ENCODE measurements around the gene ZNF268. TPM values are rescaled to one million over a fixed set of nuclear protein-coding genes. Genes with fewer than 3 reads are reported as not detected.

The ZNF268 gene
- total and polyA plus RNA-seq, 2 of the 13 experiments (the other 11 are each of a cell fraction or from before 2014, with no cell fraction given): 7.6 to 31.3 TPM

GRCh38 chr12:133181238-133181959 is at the start of gene ZNF268 (continued):
- TF ChIP-seq ZNF597 (CRISPR knock-in tag; IDR thresholded peaks at IDR 0.05) (no peak), ZNF614 (CRISPR knock-in tag; IDR thresholded peaks at IDR 0.05; ENCODE audit: borderline replicate concordance) (peak; percentile 53; the same call in 1 of the 2 replicates), MED1 (CRISPR knock-in tag; IDR thresholded peaks at IDR 0.05) (peak; percentile 30), ZNF143 (CRISPR knock-in tag; IDR thresholded peaks at IDR 0.05) (peak; percentile 98), CHCHD3 (CRISPR knock-in tag; IDR thresholded peaks at IDR 0.05) (0 out of 2 replicates have a peak, but pooled peaks have one; percentile 56), ZNF562 (CRISPR knock-in tag; IDR thresholded peaks at IDR 0.05; ENCODE audit: borderline replicate concordance) (no peak), PCBP1 (IDR thresholded peaks at IDR 0.05; ENCODE audit: borderline replicate concordance, low read depth, low read length) (0 out of 2 replicates have a peak, but pooled peaks have one; percentile 59), ZNF335 (CRISPR knock-in tag; IDR thresholded peaks at IDR 0.05) (peak; percentile 95), FOXA1 (IDR thresholded peaks at IDR 0.05) (no peak), FOXA1 (CRISPR knock-in tag; IDR thresholded peaks at IDR 0.05) (no peak), ZKSCAN8 (CRISPR knock-in tag; IDR thresholded peaks at IDR 0.05; ENCODE audit: borderline replicate concordance) (no peak), ZNF770 (CRISPR knock-in tag; IDR thresholded peaks at IDR 0.05) (peak; percentile 23; the same call in 1 of the 2 replicates), ZNF572 (CRISPR knock-in tag; IDR thresholded peaks at IDR 0.05) (0 out of 2 replicates have a peak, but pooled peaks have one; percentile 27), GABPB1 (CRISPR knock-in tag; IDR thresholded peaks at IDR 0.05) (peak; percentile 99), PRDM10 (CRISPR knock-in tag; IDR thresholded peaks at IDR 0.05; ENCODE audit: low read depth) (no peak; the same call in 1 of the 2 replicates), SKIL (CRISPR knock-in tag; IDR thresholded peaks at IDR 0.05; ENCODE audit: borderline replicate concordance) (no peak), ZNF282 (IDR thresholded peaks at IDR 0.05; ENCODE audit: partially characterized antibody) (no peak), ZNF556 (CRISPR knock-in tag; IDR thresholded peaks at IDR 0.05; ENCODE audit: borderline replicate concordance) (peak; percentile 79; the same call in 1 of the 2 replicates), ZSCAN20 (CRISPR knock-in tag; IDR thresholded peaks at IDR 0.05; ENCODE audit: borderline replicate concordance) (no peak), ELF4 (CRISPR knock-in tag; IDR thresholded peaks at IDR 0.05; ENCODE audit: borderline replicate concordance) (peak; percentile 59; the same call in 1 of the 2 replicates)

Data from HepG2 (cell line).